ENCODE results near the gene GORASP2.

GRCh38 chr2:170943596-170943995, 14.5 kb downstream of the GORASP2 start:
- TF ChIP-seq, protein P1, sequence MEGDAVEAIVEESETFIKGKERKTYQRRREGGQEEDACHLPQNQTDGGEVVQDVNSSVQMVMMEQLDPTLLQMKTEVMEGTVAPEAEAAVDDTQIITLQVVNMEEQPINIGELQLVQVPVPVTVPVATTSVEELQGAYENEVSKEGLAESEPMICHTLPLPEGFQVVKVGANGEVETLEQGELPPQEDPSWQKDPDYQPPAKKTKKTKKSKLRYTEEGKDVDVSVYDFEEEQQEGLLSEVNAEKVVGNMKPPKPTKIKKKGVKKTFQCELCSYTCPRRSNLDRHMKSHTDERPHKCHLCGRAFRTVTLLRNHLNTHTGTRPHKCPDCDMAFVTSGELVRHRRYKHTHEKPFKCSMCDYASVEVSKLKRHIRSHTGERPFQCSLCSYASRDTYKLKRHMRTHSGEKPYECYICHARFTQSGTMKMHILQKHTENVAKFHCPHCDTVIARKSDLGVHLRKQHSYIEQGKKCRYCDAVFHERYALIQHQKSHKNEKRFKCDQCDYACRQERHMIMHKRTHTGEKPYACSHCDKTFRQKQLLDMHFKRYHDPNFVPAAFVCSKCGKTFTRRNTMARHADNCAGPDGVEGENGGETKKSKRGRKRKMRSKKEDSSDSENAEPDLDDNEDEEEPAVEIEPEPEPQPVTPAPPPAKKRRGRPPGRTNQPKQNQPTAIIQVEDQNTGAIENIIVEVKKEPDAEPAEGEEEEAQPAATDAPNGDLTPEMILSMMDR (IDR thresholded peaks at IDR 0.05), result no peak
- TF ChIP-seq POLR2A (IDR thresholded peaks at IDR 0.05), result no peak

All from Peyer's patch (tissue), 4 donors.